HG03457 (cell line): ENCODE measurements around the gene MCTP1.
"Not testable (repeated sequence)": the region's sequence is repeated elsewhere in the genome, so short reads cannot be mapped to it uniquely, and the experiment has no call there.

Experiments
- ATAC-seq: cut with Tn5 transposase; IDR thresholded peaks from one replicate; pipeline ENCODE4 v1.9.1; 2021; ENCODE audit warnings: moderate number of reproducible peaks; ENCODE audit not compliant: unreplicated experiment

The MCTP1 gene

DNA sequence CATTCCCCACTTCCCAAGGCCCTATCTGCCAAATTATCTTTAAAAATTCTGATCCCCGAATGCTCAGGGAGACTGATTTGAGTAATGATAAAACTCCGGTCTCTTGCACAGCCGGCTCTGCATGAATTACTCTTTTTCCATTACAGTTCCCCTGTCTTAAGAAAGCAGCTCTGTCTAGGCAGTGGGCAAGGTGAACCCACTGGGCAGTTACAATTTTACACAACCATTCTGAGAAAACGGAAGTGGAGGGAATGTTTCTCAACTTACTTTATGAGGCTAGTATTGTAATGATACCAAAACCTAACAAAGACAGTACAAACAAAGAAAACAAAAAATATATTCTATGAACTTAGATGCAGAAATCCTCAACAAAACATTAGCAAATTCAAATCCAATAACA lies 100.0 kb downstream of the MCTP1 start:
- ATAC-seq = no peak

DNA sequence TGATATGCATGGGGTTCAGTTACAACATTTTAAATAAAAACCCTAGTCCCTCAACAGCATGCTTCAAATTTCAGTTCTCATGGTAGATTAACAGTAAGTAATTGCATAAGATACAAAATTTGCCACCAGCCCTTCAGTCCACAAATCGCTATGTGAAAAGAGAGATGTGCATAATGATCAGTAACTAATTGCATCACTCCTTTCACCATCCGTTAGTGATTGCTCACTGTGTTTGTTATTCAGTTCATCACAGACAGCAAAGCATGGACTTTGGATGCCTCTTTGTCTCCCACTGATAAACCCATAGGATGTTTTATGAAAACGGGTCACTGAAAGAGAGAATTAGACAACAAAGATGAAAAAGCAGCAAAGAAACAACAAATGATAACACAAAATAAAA lies 103.2 kb downstream of the MCTP1 start:
- no peak for ATAC-seq

DNA sequence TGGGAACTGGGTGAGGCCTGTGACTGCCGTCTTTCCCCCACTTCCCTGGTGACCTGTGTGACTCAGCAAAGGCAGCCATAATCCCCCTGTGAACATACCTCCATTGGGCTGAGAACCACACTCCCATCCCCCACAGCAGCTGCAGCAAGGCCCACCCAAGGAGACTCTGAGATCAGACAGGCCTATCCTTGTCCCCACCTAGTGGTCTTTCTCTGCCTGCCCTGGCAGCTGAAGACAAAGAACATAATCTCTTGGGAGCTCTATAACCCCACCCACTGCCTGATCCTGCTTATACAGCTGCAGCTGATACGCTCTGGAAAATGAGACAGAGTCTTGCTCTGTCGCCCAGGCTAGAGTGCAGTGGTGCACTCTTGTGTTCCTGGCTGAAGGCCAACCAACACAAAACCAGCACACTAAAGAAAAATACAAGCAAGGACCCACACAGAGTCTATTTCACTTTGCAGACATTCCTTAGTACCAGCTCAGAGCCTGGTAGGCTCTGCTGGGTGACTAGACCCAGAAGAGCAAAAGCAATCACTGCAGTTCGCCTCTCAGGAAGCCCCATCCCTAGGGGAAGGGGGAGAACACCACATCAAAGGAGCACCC lies 106.7 kb downstream of the MCTP1 start:
- ATAC-seq = no peak

DNA sequence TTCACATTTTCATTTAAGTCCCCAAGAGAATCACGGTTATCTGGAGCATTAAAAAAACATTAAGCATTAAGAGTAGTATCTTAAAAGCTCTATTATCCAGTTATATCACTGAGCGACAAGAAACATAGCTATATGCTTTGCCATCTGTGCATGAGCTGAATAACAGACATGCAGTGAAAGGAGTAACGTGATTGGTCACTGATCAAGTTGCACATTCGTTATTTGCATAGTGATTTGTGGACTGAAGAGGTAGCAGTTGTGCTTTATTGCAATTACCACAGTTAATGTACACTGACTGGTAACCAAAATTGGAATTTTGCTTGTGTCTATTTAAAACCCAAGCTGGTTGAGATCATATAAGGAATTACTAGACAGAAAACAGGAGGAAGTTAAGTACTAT lies 107.4 kb downstream of the MCTP1 start:
- ATAC-seq = no peak

DNA sequence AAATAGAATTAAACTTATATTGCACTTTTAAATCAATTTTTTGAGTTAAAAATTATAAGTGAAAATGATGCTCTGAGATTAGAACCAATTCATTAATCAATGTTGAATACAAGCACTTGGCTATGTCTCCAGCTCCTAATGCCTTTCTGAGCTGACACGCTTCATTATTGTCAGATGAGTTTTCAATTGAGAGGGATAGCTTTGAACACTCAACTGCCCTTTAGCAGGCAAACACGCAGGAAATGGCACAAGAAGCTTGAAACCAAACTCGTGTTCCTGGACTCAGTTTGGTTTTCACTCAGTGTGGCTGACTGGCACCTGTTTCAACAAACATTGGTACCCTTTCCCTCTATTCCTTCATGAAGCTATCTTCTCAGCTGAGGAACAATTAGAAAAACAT lies 109.8 kb downstream of the MCTP1 start:
- no peak for ATAC-seq

DNA sequence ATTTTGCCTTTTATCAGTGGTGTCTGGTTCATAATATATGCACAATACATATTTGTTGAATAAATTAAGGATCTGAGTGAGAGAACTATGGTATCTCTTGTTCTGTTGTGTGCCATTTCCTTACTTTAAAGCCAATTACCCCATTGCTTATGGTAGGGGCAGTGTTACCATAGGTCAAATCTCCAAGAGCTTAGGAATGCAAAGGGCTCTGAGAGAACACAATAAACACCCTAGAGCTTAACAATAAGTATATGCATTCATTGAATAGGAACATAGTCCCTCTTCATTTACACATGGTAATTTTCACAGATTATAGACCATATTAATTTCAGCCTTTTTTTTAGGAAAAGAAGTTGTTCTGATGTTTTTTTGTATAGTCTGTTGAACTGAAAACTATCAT lies 112.2 kb downstream of the MCTP1 start:
- ATAC-seq = no peak

DNA sequence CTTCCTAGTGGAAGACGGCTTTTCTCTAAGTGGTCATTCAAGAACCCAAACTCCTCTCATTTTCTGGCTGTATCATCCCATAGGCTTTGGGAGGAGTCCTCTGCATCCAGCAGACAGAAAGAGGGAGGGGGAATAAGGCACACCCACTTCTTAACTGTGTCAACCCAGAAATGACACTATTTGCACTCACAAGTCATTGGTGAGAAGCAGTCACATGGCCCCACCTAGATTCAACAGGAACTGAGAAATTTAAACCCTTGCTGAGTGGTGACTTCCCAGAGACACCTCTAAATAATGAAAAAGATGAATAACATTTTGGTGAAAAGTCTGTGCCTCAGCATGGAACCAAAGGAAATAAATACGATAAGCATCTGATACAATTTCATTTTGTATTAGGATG lies 120.0 kb downstream of the MCTP1 start:
- ATAC-seq = no peak

DNA sequence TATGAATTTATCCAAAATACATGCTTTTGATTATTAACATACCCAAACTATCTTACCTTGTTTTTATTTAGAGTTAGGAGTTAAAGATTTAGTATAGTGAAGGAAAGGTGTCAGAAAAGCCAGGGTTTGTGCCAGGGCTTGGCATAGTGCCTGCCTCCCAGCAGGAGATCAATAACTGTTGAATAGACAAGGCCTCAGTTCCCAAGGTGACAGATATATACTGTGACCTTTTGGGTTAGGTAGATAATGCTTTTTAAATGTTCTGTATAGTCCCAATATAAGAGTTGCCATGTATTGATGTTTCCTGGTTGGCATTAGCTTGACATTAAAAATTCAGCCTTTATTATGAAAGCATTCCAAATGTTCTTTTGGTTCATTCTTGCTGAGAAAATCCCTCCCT lies 121.8 kb downstream of the MCTP1 start:
- ATAC-seq = no peak

DNA sequence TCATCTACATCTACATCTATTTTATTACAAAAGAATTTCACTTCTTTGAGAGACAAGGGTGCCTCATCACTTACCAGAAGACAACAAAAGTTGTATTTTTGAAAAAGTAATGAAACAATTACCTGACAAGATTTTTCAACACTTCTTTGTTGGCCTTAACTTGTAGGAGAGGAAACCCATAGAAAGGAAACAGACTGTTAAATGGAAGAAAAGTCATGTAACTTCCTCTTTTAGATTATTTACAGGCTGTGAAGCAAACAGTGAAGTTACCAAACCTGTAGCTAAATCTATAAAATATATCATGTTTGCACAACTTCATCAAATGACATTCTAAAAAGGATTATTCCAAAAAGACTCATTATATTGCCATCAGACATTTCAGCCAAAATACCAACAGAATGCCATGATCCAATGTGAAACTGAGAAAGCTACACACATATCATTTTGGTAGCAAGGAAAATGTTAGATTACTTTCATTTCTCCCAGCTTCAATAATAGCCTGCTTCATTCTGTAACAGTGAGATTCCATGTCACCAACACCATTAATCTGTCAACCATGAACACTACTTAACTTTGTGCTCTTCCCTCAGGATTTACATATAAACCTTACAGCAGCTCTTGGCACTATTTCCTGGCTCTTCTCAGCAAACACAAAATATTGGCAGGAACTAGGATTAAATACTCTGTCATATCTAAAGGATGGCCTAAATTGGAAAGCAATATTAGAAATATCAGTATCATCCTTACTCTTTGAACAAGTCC lies 122.5 kb downstream of the MCTP1 start:
- no peak for ATAC-seq

DNA sequence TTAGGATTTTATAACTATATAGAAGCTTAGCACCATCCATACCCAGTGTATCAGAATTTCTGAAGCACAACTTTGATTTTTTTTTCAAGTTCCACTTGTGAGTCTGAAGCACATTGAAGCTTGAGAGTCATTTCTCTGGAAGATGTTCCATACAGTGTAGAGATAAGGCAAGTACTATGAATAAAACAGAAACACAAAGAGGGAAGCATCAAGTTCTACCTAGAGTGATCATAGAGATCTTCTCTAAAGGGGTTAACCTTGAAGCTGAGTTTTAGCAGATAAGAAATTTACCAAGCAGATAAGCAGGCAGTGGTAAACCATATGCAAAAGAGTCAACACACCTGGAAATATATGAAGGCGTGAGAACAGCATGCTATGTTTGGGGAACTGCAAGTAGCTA lies 125.3 kb downstream of the MCTP1 start:
- ATAC-seq = no peak

DNA sequence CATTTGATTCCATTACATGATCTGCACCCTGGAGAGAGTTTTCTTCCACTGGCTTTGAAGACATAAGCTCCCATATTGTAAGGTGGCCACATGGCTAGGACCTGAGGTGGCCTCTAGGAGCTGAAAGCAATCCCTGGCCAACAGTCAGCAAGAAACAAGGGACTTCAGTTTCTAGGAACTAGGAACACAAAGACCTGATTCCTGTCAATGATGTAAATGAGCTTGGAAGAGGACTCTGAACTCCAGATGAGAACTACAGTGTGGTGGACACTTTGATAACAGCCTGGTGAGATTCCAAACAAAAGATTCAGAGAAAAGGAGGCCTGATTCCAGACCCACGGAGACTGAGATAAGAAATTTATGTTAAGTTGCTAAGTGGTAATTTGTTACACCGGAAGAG lies 129.0 kb downstream of the MCTP1 start:
- ATAC-seq = no peak

DNA sequence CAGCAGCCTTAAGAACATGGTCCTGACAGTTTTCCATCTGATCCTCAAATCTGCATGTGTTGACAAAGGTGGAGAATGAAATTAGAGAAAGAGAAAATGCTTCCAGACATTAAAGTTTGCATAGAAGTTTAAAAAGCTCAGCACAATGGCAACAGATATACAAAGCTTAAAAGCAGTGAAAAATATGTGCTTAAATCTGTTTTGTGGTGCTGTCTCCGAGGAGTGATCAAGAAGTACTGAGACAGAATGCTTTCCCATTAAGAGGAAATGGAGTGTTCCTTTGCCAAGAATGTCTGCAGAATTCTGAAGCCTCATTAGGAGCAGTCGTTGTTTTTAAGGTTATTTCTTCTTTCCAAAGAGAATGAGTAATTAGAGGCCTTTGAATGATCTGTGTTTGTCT lies 131.4 kb downstream of the MCTP1 start:
- no peak for ATAC-seq

DNA sequence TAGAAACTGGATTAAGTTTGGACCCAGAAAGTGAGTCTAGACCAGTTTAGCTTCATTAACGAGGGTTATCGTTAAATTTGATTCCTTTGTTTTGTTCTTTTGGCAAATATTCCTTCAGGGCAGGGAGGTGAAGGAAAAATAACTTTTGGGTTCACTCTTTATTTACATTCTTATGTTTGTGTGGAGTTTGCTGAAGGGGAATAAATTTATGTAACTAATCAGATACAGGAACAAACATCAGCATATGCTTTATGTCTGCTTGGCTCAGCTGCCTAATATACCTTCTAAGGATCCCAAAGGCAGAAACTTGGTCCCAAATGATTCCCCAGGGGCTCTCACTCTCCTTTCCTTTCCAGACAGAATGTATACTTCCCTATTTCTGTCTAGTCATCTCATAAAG lies 132.4 kb downstream of the MCTP1 start:
- no peak for ATAC-seq

DNA sequence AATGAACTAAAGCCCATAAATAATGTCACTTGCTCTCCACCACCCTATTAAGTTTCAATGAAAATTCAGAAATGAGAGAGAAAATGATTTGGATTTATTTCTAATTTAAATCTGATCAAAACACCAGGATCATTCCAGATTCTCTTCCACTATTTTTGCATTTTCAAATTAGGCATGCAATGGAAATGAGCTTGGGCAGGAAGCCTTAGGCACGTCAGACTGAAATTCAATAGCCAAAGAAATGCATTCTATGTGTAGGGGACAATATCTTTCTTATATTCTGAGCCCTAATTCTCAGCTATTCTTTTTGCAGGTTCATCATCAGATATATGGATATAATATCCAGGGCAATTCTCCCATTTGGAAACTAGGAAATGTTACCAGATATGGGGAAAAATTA lies 132.8 kb downstream of the MCTP1 start:
- ATAC-seq = no peak

DNA sequence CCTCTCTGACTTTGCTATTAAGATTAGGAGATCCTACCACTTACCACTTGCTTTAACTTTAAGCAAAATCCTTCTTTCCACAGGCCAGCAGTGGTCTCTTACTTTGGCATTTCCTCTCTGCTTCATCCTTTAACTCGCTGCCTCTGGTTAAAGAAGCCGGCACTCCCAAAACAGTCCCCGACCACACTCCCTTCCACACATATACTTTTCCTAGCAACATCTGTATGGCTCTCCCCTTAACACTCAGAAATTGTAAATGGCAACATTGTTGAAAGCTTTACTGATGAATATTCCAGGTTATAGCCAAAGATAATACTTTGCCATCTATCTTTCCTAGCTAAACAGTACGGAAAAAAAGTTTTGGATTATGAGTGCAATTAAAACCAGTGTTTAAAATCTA lies 133.2 kb downstream of the MCTP1 start:
- ATAC-seq = no peak

DNA sequence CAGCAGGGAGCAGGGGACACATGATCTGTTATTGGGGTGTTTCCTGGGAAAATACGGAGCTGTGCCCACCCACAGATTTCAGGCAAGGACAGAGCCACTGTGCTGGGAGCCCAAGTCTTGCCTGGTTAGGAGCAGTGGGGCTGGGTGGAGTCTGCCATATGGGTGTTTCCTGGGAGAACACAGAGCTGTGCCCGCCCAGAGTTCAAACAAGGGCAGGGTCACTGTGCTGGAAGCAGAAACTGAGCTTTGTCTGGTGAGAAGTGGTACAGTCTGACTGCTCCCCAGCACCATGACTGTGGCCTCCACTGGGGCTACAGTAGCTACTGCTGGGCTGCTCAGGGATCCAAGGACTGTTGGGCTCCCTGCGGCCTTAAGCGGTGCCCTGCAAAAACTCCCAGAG lies 135.5 kb downstream of the MCTP1 start:
- no peak for ATAC-seq

DNA sequence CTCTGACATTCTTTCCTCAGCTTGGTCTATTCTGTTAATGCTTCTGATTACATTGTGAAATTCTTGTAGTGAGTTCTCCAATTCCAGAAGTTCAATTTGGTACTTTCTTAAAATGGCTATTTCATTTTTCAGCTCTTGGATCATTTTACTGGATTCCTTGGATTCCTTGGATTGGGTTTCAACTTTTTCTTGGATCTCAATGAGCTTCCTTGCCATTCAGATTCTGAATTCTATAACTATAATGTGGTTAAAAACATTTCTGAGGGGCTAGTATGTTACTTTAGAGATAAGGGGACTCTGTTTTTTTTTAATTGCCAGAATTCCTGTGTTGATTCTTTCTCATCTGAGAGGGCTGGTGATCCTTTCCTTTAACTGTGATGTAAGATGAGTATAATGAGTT lies 136.4 kb downstream of the MCTP1 start:
- no peak for ATAC-seq

DNA sequence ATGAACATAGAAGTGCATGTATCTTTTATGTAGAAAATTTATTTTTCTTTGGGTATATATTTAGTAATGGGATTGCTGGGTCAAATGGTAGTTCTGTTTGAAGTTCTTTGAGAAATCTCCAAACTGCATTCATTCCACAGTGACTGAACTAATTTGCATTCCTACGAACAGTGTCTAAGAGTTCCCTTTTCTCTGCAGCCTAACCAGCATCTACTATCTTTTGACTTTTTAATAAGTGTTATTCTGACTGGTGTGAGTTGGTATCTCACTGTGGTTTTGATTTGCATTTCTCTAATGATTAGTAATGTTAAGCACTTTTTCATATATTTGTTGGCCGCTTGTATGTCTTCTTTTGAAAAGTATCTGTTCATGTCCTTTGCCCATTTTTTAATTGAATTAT lies 141.0 kb downstream of the MCTP1 start:
- not testable (repeated sequence) for ATAC-seq

DNA sequence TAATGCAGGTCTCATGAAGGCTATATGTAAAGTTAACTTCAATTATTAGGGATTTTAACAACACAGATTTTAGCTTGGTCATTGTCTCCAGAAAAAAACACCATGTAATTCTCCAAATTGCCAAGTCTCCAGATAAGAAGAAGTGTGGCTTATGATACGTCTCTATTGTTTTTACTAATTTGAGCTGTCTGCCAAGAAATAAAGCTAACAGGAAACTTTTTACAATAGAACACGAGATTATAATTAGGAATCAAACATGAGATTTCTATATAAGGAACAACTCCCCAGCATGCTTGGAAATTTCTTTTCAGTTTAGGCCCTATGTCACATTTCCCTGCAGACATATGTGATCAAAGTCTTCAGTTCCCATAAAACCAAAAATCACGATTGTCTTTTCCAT lies 142.7 kb downstream of the MCTP1 start:
- ATAC-seq = no peak

DNA sequence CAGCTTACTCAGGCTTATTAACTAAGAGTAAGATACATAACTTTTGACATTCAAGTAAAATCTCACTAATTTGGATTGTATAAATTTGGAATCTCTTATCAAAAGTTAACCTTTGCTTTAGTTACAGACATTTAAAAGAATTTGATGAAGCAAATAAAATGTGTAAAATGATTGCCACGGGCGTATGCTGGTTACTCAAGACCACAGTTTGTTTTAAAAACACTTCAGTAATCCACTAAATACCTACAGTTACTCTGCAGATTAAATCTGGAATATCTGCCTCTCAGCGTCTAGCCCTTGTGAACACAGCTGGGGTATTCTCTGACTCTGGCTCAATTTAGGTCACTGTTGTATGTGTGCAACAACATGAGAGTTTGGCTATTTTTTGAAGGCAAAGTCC lies 143.8 kb downstream of the MCTP1 start:
- no peak for ATAC-seq

DNA sequence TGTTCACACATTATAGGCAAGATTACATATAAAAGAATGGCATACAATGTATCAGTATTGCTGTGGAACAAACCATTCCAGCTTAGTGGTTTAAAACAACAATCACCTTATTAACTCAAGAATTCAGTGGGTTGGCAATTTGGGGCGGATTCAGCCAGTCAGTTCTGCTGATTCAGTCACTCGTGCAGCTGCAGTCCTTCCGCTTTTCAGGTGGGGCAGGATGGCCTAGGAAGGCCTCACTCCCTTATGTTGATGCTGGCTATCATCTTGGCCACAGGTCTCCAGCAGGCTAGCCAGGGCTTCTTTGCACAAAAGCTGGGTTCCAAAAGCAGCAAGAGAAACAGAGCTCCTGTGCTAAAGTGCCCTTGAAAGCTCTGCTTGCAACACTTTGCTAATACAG lies 150.6 kb downstream of the MCTP1 start:
- no peak for ATAC-seq

DNA sequence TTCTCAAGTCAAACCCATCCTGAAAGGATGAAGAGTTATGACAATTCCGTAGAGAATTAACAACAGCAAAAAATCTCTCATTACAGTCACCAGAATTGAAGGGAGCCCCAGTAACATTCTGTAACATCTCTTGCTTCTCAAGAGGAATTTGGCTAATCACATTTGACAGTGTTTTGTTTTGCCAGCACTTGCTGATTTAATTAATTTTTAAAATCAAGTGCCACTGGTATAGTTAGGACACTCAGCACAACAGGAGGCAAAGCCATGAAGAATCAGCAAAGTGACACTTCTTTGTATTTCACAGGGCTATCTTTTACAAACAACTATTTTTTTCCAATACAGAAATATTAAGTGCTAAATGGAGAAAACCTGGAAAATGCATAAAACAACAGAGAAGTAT lies 152.8 kb downstream of the MCTP1 start:
- no peak for ATAC-seq

DNA sequence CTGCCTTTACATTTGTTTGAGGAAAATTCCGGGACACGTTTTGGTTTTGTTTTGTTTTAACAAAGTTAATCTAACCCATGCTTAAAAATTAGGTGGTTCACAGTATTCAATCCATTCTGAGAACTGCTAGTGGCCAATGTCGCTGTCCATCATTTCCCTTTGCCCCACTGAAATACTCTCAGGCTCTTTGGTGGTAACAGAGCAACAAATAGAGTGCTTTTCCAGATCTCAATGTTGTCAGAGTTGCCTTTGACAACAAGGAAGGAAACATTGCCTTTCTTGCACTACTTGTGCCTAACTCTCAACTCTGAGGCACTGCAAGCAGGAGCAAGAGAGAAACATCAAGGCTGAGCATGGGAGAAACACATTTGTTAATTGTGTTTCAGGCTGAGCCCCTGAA lies 154.0 kb downstream of the MCTP1 start:
- ATAC-seq = no peak
